OCI-LY1 (cell line): ENCODE measurements around the gene SSBP3.

Source experiments
- CTCF ChIP-seq: fragments of 200-600 bp; sonication (generic), shearing (Covaris generic); IDR thresholded peaks from 2 replicates; pipeline ENCODE4 v1.5.1; 2017; ENCODE audit warnings: mild to moderate bottlenecking, antibody characterized with exemption, low read length, moderate library complexity, mixed read lengths
- EZH2 ChIP-seq: fragments of 200-600 bp; sonication (generic), shearing (Covaris generic); IDR thresholded peaks from 2 replicates; pipeline ENCODE4 v1.8.0; 2017; ENCODE audit warnings: borderline replicate concordance, mixed run types, mild to moderate bottlenecking, antibody characterized with exemption, low read length, moderate library complexity, mixed read lengths

GRCh38 chr1:54247863-54248515 is 158.2 kb downstream of the SSBP3 start:
- TF ChIP-seq CTCF (no peak), EZH2 (no peak)
